ENCODE results near the gene SVIL.
A peak's percentile ranks its signal among the peaks of the same experiment; 100 is the strongest.
"Not testable (repeated sequence)": the region's sequence is repeated elsewhere in the genome, so short reads cannot be mapped to it uniquely, and the experiment has no call there.

Gene SVIL

DNA sequence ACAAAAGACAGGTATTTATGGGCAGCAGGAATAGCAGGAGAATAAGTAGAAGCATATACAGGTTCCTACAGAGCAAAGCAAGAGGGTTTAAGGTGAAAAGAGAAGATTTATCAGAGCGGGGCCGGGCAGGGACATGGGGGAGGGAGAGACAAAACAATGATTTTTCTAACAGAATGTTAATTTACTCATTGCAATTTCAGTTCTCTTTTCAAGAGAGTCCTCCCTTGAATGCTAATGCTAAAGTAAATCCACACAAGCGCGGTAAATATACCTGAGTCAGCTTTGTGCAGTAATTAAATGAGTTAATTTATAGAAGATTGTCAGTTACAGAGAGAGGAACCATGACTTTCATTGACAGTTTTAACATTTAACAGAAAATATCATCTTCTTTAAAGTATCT lies 127.0 kb downstream of the SVIL start:
- H3K27ac Mint-ChIP-seq; H3K9me3 Mint-ChIP-seq; ATAC-seq (replicated peaks); H3K36me3 Mint-ChIP-seq (ENCODE audit: insufficient read depth); H3K4me1 Mint-ChIP-seq (ENCODE audit: low read depth in 2 of 2); H3K27me3 Mint-ChIP-seq; H3K4me3 Mint-ChIP-seq; DNase-seq: not testable (repeated sequence)

DNA sequence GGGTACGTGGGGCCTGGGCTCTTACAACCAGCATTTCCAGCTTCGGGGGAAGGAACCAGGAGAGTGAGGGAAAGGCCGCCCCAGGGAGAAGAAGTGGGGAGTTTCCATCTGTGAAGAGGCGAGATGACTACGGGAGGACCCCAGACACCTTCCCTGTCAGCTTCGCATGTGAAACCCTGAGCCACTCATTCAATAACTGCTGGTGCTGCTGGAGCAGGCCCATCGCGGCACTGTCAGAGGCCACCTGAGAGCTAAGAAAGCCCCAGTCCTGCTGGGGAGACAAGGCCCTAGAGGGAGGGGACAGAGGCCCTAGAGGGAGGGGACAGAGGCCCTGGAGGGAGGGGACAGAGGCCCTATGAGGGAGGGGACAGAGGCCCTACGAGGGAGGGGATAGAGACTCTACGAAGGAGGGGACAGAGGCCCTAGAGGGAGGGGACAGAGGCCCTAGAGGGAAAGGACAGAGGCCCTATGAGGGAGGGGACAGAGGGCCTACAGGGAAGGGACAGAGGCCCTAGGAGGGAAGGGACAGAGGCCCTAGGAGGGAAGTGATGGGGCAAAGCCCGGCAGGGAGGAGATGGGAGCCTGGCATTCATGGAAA lies 128.3 kb downstream of the SVIL start:
- H3K36me3 Mint-ChIP-seq (ENCODE audit: insufficient read depth); H3K4me3 Mint-ChIP-seq; ATAC-seq (replicated peaks); H3K27me3 Mint-ChIP-seq; DNase-seq; H3K4me1 Mint-ChIP-seq (ENCODE audit: low read depth in 2 of 2); H3K9me3 Mint-ChIP-seq: not testable (repeated sequence)
- H3K27ac Mint-ChIP-seq: peak overlapping the region; percentile 65 to 72

DNA sequence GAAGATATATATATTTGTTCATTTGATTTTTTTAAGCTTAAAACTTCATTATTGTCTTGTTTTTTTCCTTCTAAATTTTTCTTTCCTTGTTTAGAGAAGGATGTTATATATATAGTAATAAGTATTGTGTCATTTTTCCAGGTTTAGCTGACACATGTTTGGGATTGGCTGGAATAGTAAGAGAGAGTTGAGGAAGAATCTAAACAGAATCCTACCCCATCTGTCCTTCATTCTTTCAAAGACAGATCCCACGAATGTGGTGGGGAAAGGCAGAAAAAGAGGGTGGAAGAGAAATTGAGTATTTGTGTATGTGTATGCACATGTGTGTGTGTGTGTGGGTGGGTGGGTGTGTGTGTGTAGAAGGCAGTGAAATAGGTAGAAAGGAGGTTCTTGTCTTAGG lies 132.4 kb downstream of the SVIL start:
- peaks cover 0 to 4% of the 10 kb centered on the region in 2 donors for H3K4me1 Mint-ChIP-seq (ENCODE audit: low read depth in 2 of 2)
- no peaks in the 10 kb centered on the region for H3K27me3 Mint-ChIP-seq
- DNase-seq: no peak
- H3K9me3 Mint-ChIP-seq: no peaks in the 10 kb centered on the region
- H3K27ac Mint-ChIP-seq: no peak overlapping the region
- H3K36me3 Mint-ChIP-seq (ENCODE audit: insufficient read depth): no peaks in the 10 kb centered on the region
- ATAC-seq (replicated peaks): no peak
- H3K4me3 Mint-ChIP-seq: no peak overlapping the region

DNA sequence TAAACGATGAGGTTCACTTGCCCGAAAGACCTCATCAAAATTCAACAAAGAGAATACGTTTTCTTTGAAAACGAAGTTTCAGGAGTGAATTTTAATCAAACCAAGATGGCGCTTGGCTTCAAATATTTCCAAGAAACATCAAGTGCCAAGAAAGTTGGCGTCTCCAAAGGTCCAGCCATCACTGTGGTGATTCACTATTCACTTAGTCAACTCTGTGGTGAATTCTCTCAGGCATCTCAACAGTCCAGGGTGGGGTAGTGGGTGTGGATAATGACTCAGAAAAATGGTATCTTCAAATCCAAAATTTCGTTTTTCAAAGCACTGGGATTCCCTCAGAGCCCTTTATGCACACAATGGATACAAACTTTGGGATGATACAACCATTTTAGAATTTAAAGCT lies 133.1 kb downstream of the SVIL start:
- H3K36me3 Mint-ChIP-seq (ENCODE audit: insufficient read depth): peaks cover under 1% of the 10 kb centered on the region
- ATAC-seq (replicated peaks) (no peak), DNase-seq (no peak)
- H3K27ac Mint-ChIP-seq: no peak overlapping the region
- no peaks in the 10 kb centered on the region for H3K9me3 Mint-ChIP-seq
- H3K4me3 Mint-ChIP-seq: no peak overlapping the region
- peaks cover 0 to 4% of the 10 kb centered on the region in 2 donors for H3K4me1 Mint-ChIP-seq (ENCODE audit: low read depth in 2 of 2)
- H3K27me3 Mint-ChIP-seq: no peaks in the 10 kb centered on the region

DNA sequence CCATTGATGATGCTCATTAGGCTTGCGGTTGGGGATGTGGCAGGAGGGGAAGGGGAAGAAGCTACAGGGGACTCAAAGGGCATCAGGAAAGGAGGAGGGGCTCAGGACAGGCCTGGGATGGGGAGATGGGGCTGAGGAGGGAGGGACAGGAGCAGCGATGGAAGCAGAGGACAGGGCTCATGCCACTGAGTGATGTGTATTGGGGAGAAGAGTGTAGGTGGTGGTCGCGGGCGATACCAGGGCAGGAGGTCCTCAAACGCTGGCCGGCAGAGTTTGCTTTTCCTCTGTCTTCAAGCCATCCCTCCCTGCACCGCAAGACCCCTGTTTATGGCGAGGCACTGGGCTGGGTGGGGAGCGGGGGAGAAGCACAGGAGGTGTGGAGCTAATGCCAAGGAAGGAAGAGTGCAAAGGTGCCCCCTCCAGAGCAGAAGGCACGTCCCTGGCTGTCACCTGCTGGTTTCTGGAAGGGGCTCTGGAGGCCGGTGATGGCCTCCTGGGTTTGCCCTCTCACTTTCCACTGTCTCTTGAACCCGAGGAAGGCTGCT lies 134.7 kb downstream of the SVIL start:
- no peak for ATAC-seq (replicated peaks)
- Mint-ChIP-seq H3K9me3 (no peaks in the 10 kb centered on the region), H3K4me3 (no peak overlapping the region), H3K27ac (peak overlapping the region in 1 of 2 donors; percentile 72), H3K36me3 (ENCODE audit: insufficient read depth) (peaks cover 7% of the 10 kb centered on the region), H3K4me1 (ENCODE audit: low read depth in 2 of 2) (peaks cover 0 to 8% of the 10 kb centered on the region in 2 donors), H3K27me3 (no peaks in the 10 kb centered on the region)
- DNase-seq: no peak

DNA sequence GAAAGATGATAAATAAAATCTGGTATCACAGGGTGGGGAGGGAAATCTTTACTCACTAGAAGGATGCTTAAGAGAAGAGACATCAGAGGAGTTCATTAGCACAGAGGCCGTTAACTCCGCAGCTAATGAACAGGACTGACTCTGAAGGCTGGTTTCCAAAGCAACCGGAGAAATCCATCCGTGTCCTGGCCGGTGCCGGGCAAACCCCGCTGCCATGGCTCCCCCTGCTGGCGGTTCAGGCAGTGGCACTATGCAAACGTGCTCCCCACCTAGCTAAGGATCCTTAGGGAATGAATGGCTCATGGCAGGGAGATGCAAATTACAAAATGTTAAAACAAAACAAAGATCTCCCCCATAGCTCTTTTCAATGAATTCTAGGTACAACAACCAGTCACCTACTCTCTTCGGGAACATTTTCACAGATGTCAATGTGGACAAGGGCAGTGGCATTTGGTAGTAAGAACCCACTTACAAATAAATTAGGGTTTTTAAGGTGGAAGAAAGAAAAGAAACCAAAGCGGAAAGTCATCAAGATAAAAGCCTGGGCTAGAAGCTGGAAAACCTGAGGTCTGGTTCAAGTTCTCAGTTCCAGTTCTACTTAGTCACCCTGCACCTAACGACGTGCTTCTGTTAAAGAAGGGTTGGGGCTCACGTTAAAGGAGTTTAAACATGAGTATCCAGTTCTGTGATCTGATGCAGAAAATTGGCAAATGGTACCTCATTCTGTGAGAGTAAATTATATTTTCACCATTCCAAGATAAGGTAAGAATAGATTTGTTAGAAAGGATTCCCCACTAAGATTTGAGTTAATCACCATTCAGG lies 138.2 kb downstream of the SVIL start:
- no peak overlapping the region for H3K27ac Mint-ChIP-seq
- no peaks in the 10 kb centered on the region for H3K9me3 Mint-ChIP-seq
- no peak overlapping the region for H3K4me3 Mint-ChIP-seq
- DNase-seq (peak; percentile 50 to 54 (median 51)), ATAC-seq (replicated peaks) (peak; percentile 66)
- H3K4me1 Mint-ChIP-seq (ENCODE audit: low read depth in 2 of 2): peaks cover 0 to 8% of the 10 kb centered on the region in 2 donors
- H3K36me3 Mint-ChIP-seq (ENCODE audit: insufficient read depth): peaks cover 23% of the 10 kb centered on the region
- no peaks in the 10 kb centered on the region for H3K27me3 Mint-ChIP-seq

DNA sequence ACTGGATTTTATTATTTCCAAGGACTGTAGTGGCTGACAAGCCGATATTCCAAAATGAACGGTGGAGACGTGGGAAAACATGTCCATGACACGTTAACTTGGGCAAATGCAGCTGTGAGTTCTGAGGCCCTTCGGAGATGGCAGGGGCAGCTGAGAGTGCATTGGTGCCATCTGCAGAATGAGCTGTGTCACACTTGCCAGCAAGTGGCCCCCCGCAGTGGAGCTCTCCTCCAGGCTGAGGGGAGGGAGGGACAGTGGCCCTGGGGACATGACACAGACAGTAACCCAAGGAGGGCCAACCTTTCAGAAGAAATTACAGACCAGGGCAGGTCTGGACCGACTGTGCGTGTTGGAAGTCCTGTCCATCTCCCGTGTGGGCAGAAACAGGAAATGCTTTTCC lies 139.4 kb downstream of the SVIL start:
- no peak overlapping the region for H3K4me3 Mint-ChIP-seq
- DNase-seq: no peak
- H3K9me3 Mint-ChIP-seq: no peaks in the 10 kb centered on the region
- H3K27me3 Mint-ChIP-seq: no peaks in the 10 kb centered on the region
- H3K36me3 Mint-ChIP-seq (ENCODE audit: insufficient read depth): peaks cover 32% of the 10 kb centered on the region
- H3K27ac Mint-ChIP-seq: no peak overlapping the region
- no peak for ATAC-seq (replicated peaks)
- peaks cover 0 to 5% of the 10 kb centered on the region in 2 donors for H3K4me1 Mint-ChIP-seq (ENCODE audit: low read depth in 2 of 2)

DNA sequence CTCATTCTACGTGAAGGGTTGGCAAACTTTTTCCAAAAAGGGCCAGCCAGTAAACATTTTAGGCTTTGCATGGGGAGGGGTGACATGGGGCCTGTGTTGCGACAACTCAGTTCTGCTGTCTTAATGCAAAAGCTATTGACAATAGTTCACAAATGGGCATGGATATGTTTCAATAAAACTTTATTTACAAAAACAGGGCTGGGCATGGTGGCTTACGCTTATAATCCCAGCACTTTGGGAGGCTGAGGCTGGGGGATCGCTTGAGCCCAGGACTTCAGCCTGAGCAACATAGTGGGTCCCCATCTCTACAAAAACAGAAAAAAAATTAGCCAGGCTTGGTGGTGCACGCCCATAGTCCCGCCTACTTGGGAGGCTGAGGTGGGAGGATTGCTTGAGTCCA lies 141.1 kb downstream of the SVIL start:
- Mint-ChIP-seq H3K4me3 (no peak overlapping the region), H3K9me3 (no peaks in the 10 kb centered on the region), H3K36me3 (ENCODE audit: insufficient read depth) (peaks cover 40% of the 10 kb centered on the region), H3K27me3 (no peaks in the 10 kb centered on the region), H3K4me1 (ENCODE audit: low read depth in 2 of 2) (peaks cover 0 to 4% of the 10 kb centered on the region in 2 donors), H3K27ac (no peak overlapping the region)
- no peak for DNase-seq
- no peak for ATAC-seq (replicated peaks)

DNA sequence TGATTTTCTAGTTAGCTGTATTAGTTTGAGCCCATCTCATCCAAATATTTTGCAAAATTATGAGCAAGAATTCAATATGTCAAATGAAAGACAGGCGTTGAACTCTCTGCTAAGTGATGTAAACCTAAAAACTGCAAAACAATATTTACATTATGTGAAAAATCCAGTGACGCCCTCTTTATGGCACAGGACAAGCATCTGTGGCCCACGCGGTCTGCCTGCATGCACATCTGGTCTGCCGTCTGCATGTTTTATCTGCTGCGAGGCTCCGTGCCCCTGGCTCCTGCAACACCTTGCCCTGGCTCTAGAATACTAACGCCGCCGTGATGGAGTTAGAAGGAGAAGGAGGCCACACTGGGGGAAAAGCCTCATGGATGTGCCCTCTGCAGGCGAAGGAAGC lies 142.0 kb downstream of the SVIL start:
- DNase-seq (no peak), ATAC-seq (replicated peaks) (no peak)
- Mint-ChIP-seq H3K27me3 (no peaks in the 10 kb centered on the region), H3K27ac (no peak overlapping the region), H3K36me3 (ENCODE audit: insufficient read depth) (peaks cover 46% of the 10 kb centered on the region), H3K4me3 (no peak overlapping the region), H3K4me1 (ENCODE audit: low read depth in 2 of 2) (peaks cover 0 to 4% of the 10 kb centered on the region in 2 donors), H3K9me3 (no peaks in the 10 kb centered on the region)

DNA sequence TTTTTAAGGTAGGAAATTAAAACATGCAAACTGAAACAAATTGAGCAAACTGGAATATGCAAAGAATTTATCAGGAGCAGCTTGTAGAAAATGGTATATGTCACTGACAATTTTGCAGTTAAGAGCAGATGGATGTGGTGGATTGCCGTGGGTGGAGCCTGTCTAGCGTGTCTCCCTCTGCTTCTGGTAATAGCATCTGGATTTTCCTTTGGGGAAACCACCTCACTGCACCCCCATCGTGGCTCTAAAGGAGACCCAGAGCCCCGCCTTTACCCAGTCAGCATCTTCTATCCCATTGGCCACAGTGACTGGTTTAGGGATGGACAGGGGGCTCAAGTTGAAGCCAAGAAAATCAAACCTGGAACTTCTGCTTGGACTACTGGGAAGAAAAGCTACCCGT lies 142.9 kb downstream of the SVIL start:
- peaks cover 46% of the 10 kb centered on the region for H3K36me3 Mint-ChIP-seq (ENCODE audit: insufficient read depth)
- H3K9me3 Mint-ChIP-seq: no peaks in the 10 kb centered on the region
- no peak for ATAC-seq (replicated peaks)
- H3K27ac Mint-ChIP-seq: no peak overlapping the region
- peaks cover 7% of the 10 kb centered on the region in 2 donors for H3K4me1 Mint-ChIP-seq (ENCODE audit: low read depth in 2 of 2)
- DNase-seq: no peak
- H3K27me3 Mint-ChIP-seq: no peaks in the 10 kb centered on the region
- no peak overlapping the region for H3K4me3 Mint-ChIP-seq

DNA sequence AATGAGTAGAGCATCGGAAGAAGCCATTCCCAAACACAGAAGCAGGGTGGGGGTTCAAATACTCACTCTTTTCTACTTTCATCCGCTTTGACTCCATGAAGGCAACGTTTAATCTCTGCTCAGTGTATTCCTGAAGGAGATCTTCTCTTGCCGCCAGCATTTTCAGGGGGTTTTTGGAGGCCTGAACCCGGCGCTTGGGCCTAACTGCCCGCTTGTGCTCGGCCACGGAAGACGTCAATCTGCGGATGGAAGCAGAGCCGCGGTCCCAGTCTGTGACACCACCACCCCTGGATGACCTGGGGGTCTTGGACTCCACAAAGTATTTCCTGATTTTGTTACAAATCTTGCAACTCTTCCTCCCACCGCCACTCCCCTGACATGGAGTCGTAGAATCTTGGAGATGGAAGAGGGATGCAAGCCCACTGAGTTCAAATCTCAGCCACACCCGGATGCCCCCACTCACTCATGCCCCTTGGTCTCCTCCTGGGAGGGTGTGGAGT lies 143.9 kb downstream of the SVIL start:
- H3K27ac Mint-ChIP-seq; H3K27me3 Mint-ChIP-seq; H3K9me3 Mint-ChIP-seq; H3K4me3 Mint-ChIP-seq; DNase-seq; ATAC-seq (replicated peaks); H3K4me1 Mint-ChIP-seq (ENCODE audit: low read depth in 2 of 2): not testable (repeated sequence)
- H3K36me3 Mint-ChIP-seq (ENCODE audit: insufficient read depth): peaks cover 39% of the 10 kb centered on the region

DNA sequence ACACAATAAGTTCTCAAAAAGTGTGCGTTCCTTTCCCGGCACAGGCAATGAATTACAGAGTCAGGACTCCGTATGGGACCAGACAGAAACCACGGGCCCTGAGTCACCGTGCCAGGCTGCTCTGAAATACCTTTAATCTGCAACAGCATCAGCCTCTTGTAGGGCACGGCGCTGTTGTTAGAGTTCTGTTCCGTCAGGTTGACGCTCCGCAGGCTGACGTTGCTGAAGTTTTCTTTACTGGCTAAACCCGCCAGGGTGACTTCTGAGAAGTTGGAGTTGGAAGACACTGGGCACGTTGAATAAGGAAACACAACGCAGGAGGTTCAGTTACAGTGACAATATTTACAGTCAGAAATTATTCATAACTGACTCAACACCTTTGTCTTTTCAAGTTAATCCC lies 146.3 kb downstream of the SVIL start:
- Mint-ChIP-seq H3K36me3 (ENCODE audit: insufficient read depth) (peaks cover 47% of the 10 kb centered on the region), H3K27ac (peak overlapping the region in 1 of 2 donors; percentile 53), H3K4me1 (ENCODE audit: low read depth in 2 of 2) (peaks cover 3 to 15% of the 10 kb centered on the region in 2 donors)
- DNase-seq, H3K4me3 Mint-ChIP-seq, H3K9me3 Mint-ChIP-seq, H3K27me3 Mint-ChIP-seq: not testable (repeated sequence)
- peak; percentile 63 for ATAC-seq (replicated peaks)

DNA sequence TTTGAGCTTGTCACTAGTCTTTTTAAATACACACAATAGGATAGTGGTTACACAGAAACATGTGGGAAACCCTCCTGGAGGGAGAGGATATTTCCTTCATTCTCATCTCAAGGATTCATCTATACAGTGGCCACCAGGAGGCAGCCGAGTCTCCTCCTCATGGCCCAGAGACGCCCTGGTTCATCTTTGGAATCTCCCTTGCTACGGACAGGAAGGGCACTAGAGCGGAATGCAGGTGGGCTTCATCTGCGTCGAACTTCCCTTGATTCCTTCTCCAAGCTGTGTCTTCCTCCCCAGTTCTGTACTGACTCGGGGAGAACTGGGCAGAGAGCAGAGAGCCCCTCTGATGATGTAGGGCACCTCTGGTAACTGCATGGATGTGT lies 146.9 kb downstream of the SVIL start:
- not testable (repeated sequence) for H3K9me3 Mint-ChIP-seq

More for the DNA sequence above, 146.9 kb downstream of the SVIL start:
- not testable (repeated sequence) for ATAC-seq (replicated peaks); H3K27me3 Mint-ChIP-seq; H3K4me3 Mint-ChIP-seq; DNase-seq
- Mint-ChIP-seq H3K27ac (peak overlapping the region; percentile 53 to 56), H3K4me1 (ENCODE audit: low read depth in 2 of 2) (peaks cover 7 to 20% of the 10 kb centered on the region in 2 donors), H3K36me3 (ENCODE audit: insufficient read depth) (peaks cover 43% of the 10 kb centered on the region)

Measured in effector memory CD8-positive, alpha-beta T cell (primary cell).